ENCODE measurements around the gene WDFY4. TPM values are rescaled to one million over a fixed set of nuclear protein-coding genes. Genes with fewer than 3 reads are reported as not detected.

Gene WDFY4
- total RNA-seq, 1 donor from 2014 or later, result 26.5 TPM

DNA sequence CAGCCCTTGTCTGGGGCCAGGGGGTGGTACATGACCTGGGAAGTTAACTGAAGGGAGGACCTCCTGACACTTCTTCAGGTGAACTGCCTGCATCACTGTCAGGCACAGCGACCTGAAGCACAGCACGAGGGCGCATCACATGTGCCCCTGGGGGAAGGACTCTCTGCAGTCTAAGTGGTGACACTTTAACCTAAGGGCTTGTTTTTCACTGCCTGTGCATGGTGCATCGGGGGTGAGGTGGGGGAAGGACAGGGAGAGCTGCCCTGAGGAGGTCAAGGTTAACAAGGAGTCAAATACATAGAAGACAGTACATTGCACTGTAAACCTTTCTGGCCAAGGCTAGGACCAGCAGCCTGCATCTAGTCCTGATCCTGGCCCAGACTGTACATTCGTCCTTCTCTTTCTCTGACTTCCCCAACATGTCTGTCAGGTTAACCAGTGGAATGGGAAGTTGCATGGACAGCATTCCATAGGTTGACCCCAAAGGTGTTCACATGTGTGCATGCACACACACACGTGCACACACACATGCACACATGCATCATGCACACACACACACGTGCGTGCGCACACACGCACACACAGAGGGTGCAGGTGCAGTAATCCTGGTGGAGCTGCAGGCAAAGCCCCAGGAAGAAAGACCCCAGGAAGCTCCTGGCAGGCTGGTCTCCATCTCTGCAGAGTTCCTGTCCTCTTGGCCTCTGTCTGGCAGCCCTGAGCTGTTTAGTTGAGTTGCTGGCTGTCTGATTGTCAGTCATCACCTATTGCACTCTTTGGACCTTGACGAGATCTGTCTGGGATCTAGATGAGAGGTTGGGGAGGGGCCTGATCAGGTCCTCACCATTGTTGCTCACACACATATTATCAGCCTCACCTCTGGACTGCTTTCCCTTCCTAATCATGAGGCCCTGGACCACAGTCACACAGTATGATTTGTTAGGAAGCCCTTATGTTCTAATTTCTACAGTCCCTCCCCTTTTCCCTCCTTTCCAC lies 37.8 kb downstream of the WDFY4 start:
- Histone ChIP-seq H3K36me3 (no peaks in the 10 kb centered on the region), H3K9me3 (no peaks in the 10 kb centered on the region), H3K27ac (no peak overlapping the region), H3K27me3 (no peaks in the 10 kb centered on the region), H3K4me3 (no peak overlapping the region), H3K4me1 (no peaks in the 10 kb centered on the region)
- DNase-seq (no peak), ATAC-seq (no peak)
- TF ChIP-seq, protein P1, sequence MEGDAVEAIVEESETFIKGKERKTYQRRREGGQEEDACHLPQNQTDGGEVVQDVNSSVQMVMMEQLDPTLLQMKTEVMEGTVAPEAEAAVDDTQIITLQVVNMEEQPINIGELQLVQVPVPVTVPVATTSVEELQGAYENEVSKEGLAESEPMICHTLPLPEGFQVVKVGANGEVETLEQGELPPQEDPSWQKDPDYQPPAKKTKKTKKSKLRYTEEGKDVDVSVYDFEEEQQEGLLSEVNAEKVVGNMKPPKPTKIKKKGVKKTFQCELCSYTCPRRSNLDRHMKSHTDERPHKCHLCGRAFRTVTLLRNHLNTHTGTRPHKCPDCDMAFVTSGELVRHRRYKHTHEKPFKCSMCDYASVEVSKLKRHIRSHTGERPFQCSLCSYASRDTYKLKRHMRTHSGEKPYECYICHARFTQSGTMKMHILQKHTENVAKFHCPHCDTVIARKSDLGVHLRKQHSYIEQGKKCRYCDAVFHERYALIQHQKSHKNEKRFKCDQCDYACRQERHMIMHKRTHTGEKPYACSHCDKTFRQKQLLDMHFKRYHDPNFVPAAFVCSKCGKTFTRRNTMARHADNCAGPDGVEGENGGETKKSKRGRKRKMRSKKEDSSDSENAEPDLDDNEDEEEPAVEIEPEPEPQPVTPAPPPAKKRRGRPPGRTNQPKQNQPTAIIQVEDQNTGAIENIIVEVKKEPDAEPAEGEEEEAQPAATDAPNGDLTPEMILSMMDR (IDR thresholded peaks at IDR 0.05), result no peak
- intact Hi-C loops (cut with DNase I), result no loop called here

DNA sequence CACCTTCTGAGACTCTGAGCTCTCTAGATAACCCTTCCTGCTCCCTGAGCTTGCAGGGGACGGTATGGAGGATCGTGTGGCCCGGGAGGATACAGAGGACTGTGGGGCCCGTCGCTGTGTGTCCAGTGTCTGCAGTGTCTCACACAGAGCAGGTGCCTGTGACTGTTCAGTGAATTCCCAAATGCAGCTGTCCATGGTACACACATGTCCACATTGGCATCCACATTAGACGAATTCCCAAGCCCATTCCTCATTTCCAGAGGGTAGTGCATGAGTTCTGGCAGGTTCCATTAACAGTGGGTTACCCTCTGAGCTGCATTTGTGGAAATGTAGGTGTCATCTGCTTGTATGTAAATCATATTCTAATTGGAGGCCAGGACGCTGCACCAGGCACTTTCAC lies 39.5 kb downstream of the WDFY4 start:
- TF ChIP-seq, protein P1 (IDR thresholded peaks at IDR 0.05), result no peak
- DNase-seq, result no peak
- no peaks in the 10 kb centered on the region for H3K9me3 ChIP-seq
- H3K4me1 ChIP-seq, result no peaks in the 10 kb centered on the region
- intact Hi-C loops (cut with DNase I), result no loop called here
- ATAC-seq, result no peak
- no peak overlapping the region for H3K4me3 ChIP-seq
- H3K36me3 ChIP-seq, result no peaks in the 10 kb centered on the region
- no peak overlapping the region for H3K27ac ChIP-seq
- H3K27me3 ChIP-seq, result no peaks in the 10 kb centered on the region

DNA sequence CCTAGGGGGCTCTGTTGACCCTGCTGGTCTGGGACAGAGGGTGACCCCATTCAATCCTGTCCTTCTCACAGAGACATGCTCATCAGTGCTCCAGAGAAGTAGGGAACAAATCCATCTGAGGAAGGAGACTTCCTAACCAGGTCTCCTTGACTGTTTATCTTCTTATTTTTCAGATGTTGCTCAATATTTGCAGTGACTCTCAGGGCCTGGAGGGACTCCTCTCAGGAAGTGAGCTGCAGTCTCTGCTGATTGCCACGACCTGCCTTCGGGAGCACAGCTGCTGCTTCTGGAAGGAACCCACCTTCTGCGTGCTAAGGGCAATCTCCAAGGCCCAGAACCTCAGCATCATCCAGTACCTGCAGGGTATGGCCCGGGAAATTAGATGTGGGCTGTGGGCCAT lies 41.0 kb downstream of the WDFY4 start:
- DNase-seq (no peak), ATAC-seq (no peak)
- H3K27ac ChIP-seq, result no peak overlapping the region

DNA sequence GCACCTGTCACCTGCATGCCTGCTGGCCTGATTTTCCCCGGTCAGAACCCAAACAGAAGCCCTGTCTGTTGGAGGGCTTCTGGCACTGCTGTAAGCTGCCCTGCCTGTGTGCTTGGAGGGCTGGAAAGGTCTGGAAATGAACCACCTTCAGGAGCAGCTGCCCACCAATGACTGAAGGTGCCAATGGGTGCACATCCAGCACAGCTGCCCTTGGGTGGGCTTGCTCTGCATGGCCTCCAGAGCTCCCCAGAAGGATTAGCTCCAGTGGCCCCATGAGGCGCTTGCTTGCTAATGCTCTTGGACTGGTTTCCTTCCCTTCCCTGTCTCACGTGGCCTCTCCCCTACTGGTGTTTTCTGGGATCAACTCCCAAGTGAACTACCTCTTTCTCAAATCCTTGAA lies 43.2 kb downstream of the WDFY4 start:
- intact Hi-C loops (cut with DNase I), result no loop called here
- Histone ChIP-seq H3K36me3 (peaks cover 11% of the 10 kb centered on the region), H3K4me1 (no peaks in the 10 kb centered on the region), H3K9me3 (no peaks in the 10 kb centered on the region), H3K27ac (no peak overlapping the region), H3K27me3 (no peaks in the 10 kb centered on the region), H3K4me3 (no peak overlapping the region)
- TF ChIP-seq, protein P1 (IDR thresholded peaks at IDR 0.05), result no peak
- no peak for DNase-seq
- no peak for ATAC-seq

More for the DNA sequence above, 41.0 kb downstream of the WDFY4 start:
- no peaks in the 10 kb centered on the region for H3K9me3 ChIP-seq
- H3K4me1 ChIP-seq, result no peaks in the 10 kb centered on the region
- intact Hi-C loops (cut with DNase I), result no loop called here
- H3K27me3 ChIP-seq, result no peaks in the 10 kb centered on the region
- TF ChIP-seq, protein P1 (IDR thresholded peaks at IDR 0.05), result no peak
- no peaks in the 10 kb centered on the region for H3K36me3 ChIP-seq
- H3K4me3 ChIP-seq, result no peak overlapping the region

DNA sequence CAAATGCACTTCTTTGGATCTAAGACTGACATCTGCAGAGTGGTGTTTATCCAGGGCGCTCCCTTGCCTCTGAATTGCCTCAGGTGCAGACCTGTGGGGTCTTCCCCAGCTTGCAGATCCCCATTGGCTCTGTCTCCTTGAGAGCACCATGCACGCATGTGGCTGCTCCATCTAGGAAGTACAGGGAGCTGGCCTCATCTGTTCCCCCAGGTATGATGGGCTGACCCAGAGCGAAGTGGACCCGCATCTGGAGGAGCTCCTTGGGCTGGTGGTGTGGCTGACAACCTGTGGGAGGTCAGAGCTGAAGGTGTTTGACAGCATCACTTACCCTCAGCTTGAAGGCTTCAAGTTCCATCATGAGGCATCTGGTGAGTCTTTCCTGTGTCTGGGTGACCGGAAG lies 44.5 kb downstream of the WDFY4 start:
- Histone ChIP-seq H3K4me1 (no peaks in the 10 kb centered on the region), H3K9me3 (no peaks in the 10 kb centered on the region), H3K27ac (no peak overlapping the region), H3K36me3 (peaks cover 11% of the 10 kb centered on the region), H3K27me3 (no peaks in the 10 kb centered on the region), H3K4me3 (no peak overlapping the region)
- no peak for ATAC-seq
- intact Hi-C loops (cut with DNase I), result no loop called here
- TF ChIP-seq, protein P1 (IDR thresholded peaks at IDR 0.05), result no peak
- no peak for DNase-seq

Measured in upper lobe of right lung (tissue), 1 donor.